ENCODE data around the gene SH3RF1. TPM values are rescaled to one million over a fixed set of nuclear protein-coding genes. Genes with fewer than 3 reads are reported as not detected.

SH3RF1 gene
- polyA plus RNA-seq, 1 experiment: 11.0 TPM

- no peaks in the 10 kb centered on the region; the same call in 1 of the 2 replicates for H3K9me3 ChIP-seq (ENCODE audit: control insufficient read depth, insufficient read depth, low read length)
- TF ChIP-seq, protein P1, sequence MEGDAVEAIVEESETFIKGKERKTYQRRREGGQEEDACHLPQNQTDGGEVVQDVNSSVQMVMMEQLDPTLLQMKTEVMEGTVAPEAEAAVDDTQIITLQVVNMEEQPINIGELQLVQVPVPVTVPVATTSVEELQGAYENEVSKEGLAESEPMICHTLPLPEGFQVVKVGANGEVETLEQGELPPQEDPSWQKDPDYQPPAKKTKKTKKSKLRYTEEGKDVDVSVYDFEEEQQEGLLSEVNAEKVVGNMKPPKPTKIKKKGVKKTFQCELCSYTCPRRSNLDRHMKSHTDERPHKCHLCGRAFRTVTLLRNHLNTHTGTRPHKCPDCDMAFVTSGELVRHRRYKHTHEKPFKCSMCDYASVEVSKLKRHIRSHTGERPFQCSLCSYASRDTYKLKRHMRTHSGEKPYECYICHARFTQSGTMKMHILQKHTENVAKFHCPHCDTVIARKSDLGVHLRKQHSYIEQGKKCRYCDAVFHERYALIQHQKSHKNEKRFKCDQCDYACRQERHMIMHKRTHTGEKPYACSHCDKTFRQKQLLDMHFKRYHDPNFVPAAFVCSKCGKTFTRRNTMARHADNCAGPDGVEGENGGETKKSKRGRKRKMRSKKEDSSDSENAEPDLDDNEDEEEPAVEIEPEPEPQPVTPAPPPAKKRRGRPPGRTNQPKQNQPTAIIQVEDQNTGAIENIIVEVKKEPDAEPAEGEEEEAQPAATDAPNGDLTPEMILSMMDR (IDR thresholded peaks at IDR 0.05; ENCODE audit: low read depth, low read length): no peak
- ChIA-PET POLR2A (no interaction called here), CTCF (interaction anchor here (1.3 kb wide), 1 partner anchor 241 kb away, joined by 3 read pairs; no protein-coding TSS in a partner anchor)
- no peak overlapping the region for H3K27ac ChIP-seq (ENCODE audit: low read depth, low read length)
- H3K27me3 ChIP-seq (ENCODE audit: control insufficient read depth, insufficient read depth, low read length): no peaks in the 10 kb centered on the region
- no peak for DNase-seq (ENCODE audit: low read depth, low spot score)
- no peak overlapping the region for H3K4me3 ChIP-seq (ENCODE audit: low read depth, low read length)
These were observed 4.1 kb downstream of the SH3RF1 start for GRCh38 chr4:169266661-169267060.

GRCh38 chr4:169266081-169266480, 4.7 kb downstream of the SH3RF1 start:
- Histone ChIP-seq H3K27me3 (ENCODE audit: control insufficient read depth, insufficient read depth, low read length) (no peaks in the 10 kb centered on the region), H3K4me3 (ENCODE audit: low read depth, low read length) (no peak overlapping the region), H3K27ac (ENCODE audit: low read depth, low read length) (no peak overlapping the region), H3K9me3 (ENCODE audit: control insufficient read depth, insufficient read depth, low read length) (no peaks in the 10 kb centered on the region; the same call in 1 of the 2 replicates)
- ChIA-PET CTCF (no interaction called here), POLR2A (interaction anchor here (1.0 kb wide), 1 partner anchor 20 kb away, joined by 3 read pairs; no protein-coding TSS in a partner anchor)
- DNase-seq (ENCODE audit: low read depth, low spot score): no peak
- TF ChIP-seq, protein P1 (IDR thresholded peaks at IDR 0.05; ENCODE audit: low read depth, low read length): no peak

DNA sequence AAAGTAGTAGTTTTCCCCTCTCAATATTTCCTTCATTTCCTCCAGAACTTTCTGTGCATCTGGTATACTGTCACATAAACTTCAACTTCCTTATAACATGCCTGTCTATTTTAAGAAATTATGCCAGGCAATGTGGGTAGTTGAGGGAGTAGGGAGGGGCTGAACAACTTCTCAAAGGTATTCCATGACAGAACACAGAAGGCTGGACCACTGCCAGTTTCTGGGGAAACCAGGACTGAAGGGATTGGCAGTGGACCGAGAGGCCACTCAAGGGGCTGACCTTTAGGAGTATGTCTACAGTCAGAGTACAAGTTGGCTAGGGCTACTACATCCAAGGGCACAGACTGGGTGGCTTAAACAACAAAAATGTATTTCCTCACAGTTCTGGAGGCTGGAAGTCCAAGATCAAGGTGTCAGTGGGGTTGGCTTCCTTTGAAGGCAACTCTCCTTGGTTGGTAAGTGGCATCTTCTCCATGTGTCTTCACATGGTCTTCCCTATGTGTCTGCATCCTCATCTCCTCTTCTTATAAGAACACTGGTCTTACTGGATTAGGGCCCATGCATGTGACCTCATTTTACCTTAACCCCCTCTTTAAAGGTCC, 6.9 kb downstream of the SH3RF1 start:
- TF ChIP-seq, protein P1 (IDR thresholded peaks at IDR 0.05; ENCODE audit: low read depth, low read length): no peak
- no peak overlapping the region for H3K27ac ChIP-seq (ENCODE audit: low read depth, low read length)
- POLR2A ChIA-PET: interaction anchor here (1.0 kb wide), 2 partner anchors 10 to 108 kb away, joined by 3 read pairs; no protein-coding TSS in a partner anchor
- H3K9me3 ChIP-seq (ENCODE audit: control insufficient read depth, insufficient read depth, low read length): no peaks in the 10 kb centered on the region
- CTCF ChIA-PET: no interaction called here
- no peak for DNase-seq (ENCODE audit: low read depth, low spot score)
- no peak overlapping the region for H3K4me3 ChIP-seq (ENCODE audit: low read depth, low read length)
- H3K27me3 ChIP-seq (ENCODE audit: control insufficient read depth, insufficient read depth, low read length): no peaks in the 10 kb centered on the region

GRCh38 chr4:169260217-169260866, 10.4 kb downstream of the SH3RF1 start:
- CTCF ChIA-PET: no interaction called here
- Histone ChIP-seq H3K27me3 (ENCODE audit: control insufficient read depth, insufficient read depth, low read length) (no peaks in the 10 kb centered on the region), H3K4me3 (ENCODE audit: low read depth, low read length) (no peak overlapping the region), H3K27ac (ENCODE audit: low read depth, low read length) (no peak overlapping the region), H3K9me3 (ENCODE audit: control insufficient read depth, insufficient read depth, low read length) (no peaks in the 10 kb centered on the region)
- no peak for DNase-seq (ENCODE audit: low read depth, low spot score)
- TF ChIP-seq, protein P1 (IDR thresholded peaks at IDR 0.05; ENCODE audit: low read depth, low read length): no peak
- POLR2A ChIA-PET: no interaction called here

- ChIA-PET CTCF (interaction anchor here (1.1 to 1.3 kb wide), 3 partner anchors 10 to 235 kb away, joined by 3 to 5 read pairs (median 4); no protein-coding TSS in a partner anchor), POLR2A (no interaction called here)
- Histone ChIP-seq H3K9me3 (ENCODE audit: control insufficient read depth, insufficient read depth, low read length) (no peaks in the 10 kb centered on the region), H3K27ac (ENCODE audit: low read depth, low read length) (no peak overlapping the region), H3K27me3 (ENCODE audit: control insufficient read depth, insufficient read depth, low read length) (no peaks in the 10 kb centered on the region), H3K4me3 (ENCODE audit: low read depth, low read length) (no peak overlapping the region)
- TF ChIP-seq, protein P1 (IDR thresholded peaks at IDR 0.05; ENCODE audit: low read depth, low read length): no peak
- DNase-seq (ENCODE audit: low read depth, low spot score): no peak
These were observed 11.5 kb downstream of the SH3RF1 start for GRCh38 chr4:169259271-169259670.
